Activated CD8-positive, alpha-beta memory T cell treated with anti-CD3 and anti-CD28 coated beads, Interleukin-2, amount 50 U/mL, for 48 hours (primary cell): ENCODE data around the gene PLEKHA5.
"Not testable (repeated sequence)": the region's sequence is repeated elsewhere in the genome, so short reads cannot be mapped to it uniquely, and the experiment has no call there.

ENCODE experiments used
- DNase-seq: peaks from one replicate; pipeline ENCODE4 v3.0.0-alpha.2; 2020

PLEKHA5 gene

GRCh38 chr12:19285793-19286448 lies 156.4 kb downstream of the PLEKHA5 start:
- no peak for DNase-seq

- DNase-seq = no peak
Observed at GRCh38 chr12:19287302-19287701, 157.8 kb downstream of the PLEKHA5 start.

- DNase-seq = no peak
Observed at GRCh38 chr12:19288161-19288560, 158.6 kb downstream of the PLEKHA5 start.

DNA sequence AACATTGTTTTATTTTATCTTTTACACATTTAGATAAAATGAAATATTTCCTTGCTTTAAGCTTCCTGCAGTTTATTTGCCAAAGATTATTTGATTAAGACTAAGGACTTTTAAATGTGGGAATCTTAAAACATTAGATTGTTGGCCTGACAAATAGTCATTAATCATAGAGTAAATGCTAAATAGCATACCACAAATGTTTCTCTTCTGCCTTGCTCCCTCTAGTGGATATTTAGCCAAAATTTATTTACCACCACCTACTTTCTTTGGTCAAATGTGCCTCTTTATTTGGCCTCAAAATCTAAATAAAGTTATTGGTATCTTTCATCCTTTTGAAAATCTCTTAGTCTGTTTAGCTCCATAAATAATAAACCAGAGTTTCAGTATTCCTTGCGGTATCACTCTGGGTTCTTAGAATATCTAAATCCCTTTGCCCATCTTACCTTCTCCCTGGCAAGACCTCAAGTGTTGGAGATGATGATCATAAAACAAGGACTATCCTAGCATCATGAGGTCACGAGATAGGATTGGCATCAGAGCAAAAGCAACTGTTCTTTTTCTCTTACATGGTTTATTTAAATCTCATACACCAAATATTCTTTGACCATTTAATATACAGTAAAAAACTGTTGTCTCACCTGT lies 159.2 kb downstream of the PLEKHA5 start:
- DNase-seq = no peak

- DNase-seq = no peak
Observed at GRCh38 chr12:19298836-19299605, 169.5 kb downstream of the PLEKHA5 start.

DNA sequence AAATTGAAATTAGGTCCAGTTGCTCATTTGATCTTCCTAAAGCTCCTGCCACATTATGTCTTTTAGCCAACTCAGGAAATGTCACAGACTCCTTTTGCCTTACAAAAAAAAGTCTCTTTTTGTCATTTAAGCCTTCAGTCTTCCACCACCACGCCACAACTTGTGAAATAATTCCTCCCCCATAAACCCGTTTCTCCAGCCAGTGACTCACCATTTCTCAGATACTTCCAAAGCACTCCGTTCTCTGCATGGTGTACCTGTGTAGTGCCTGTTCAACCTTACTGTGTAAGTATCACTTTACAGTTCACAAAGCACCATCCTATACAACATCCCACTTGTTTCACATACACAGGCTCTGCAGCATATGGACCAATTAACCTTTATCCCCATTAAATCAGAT lies 170.2 kb downstream of the PLEKHA5 start:
- no peak for DNase-seq

GRCh38 chr12:19301223-19301622 lies 171.7 kb downstream of the PLEKHA5 start:
- DNase-seq = no peak

GRCh38 chr12:19301688-19302087 lies 172.2 kb downstream of the PLEKHA5 start:
- no peak for DNase-seq

- no peak for DNase-seq
Observed at GRCh38 chr12:19302100-19302640, 172.6 kb downstream of the PLEKHA5 start.

- no peak for DNase-seq
Observed at GRCh38 chr12:19303496-19303895, 174.0 kb downstream of the PLEKHA5 start.

DNA sequence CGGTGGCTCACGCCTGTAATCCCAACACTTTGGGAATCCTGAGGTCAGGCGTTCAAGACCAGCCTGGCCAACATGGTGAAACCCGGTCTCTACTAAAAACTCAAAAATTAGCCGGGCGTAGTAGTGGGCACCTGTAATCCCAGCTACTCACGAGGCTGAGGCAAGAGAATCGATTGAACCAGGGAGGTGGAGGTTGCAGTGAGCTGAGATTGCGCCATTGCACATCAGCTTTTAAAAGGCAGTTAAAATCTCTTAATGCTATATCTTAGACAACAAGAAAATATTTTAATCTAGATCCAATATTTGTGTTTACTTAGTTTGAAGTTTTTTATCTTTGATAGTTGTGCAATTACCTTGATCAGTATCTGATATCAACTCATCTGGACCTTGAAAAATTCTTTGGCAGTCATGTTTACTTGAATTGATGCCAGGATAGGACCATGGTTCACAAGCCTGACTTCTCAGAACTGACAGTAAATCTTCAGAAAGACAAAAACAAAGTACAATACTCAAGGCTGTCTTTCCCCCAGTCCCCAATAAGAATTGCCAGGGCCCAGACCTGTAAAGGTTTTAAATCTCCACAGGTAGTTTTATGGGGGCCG lies 174.7 kb downstream of the PLEKHA5 start:
- DNase-seq = no peak

GRCh38 chr12:19305621-19306020 lies 176.1 kb downstream of the PLEKHA5 start:
- DNase-seq = not testable (repeated sequence)

DNA sequence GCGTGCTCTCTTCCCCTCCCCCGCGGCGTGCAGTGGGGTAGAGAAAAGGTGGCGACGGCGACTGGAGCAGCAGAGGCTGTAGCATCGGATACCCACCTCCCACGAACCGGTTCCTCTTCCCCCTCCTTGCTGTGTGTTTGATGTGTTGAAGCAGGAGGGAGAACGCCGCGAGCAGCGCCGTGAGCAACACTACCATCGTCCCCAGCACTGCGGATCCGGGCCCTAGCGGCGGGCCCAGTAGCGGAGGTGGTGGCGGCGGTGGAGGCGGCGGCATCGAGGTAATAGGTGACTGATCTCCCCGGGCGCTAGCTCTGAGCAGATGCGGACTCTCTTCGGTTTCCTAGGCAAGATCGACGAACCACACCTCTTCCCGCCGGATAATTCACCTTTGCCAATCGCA lies 176.8 kb downstream of the PLEKHA5 start:
- no peak for DNase-seq

- no peak for DNase-seq
Observed at GRCh38 chr12:19307451-19307850, 177.9 kb downstream of the PLEKHA5 start.

DNA sequence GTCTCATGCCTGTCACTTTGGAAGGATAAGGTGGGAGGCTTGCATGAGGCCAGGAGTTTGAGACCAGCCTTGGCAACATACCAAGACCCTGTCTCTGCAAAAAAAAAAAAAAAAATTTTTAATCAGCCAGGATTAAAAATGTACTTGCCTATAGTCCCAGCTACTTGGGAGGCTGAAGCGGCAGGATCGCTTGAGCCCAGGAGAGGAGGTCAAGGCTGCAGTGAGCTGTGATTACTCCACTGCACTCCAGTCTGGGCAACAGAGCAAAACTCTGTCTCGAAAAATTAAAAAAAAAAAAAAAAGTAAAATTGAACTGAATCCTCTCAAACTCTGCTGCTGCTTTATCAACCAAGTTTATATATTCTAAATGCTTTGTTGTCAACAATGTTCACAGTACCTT lies 181.6 kb downstream of the PLEKHA5 start:
- DNase-seq = no peak

GRCh38 chr12:19312637-19313036 lies 183.1 kb downstream of the PLEKHA5 start:
- no peak for DNase-seq

GRCh38 chr12:19316425-19316824 lies 186.9 kb downstream of the PLEKHA5 start:
- DNase-seq = no peak

DNA sequence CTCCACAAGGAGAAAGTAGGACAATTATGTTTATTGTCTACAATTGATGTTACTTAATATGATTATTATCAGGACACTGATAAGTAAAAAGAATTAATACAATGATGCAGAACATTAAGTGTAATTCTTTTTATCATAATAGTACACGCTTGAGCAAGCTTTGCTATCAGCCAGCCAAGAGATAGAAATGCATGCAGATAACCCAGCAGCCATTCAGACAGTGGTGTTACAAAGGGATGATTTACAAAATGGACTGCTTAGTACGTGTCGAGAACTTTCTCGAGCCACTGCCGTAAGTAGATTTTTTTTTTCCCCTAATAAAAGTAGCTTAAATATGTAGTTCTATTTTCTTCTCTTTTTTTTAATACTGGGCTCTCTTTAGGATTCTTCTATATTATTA lies 192.8 kb downstream of the PLEKHA5 start:
- no peak for DNase-seq

- DNase-seq = no peak
Observed at GRCh38 chr12:19323805-19324204, 194.3 kb downstream of the PLEKHA5 start.

DNA sequence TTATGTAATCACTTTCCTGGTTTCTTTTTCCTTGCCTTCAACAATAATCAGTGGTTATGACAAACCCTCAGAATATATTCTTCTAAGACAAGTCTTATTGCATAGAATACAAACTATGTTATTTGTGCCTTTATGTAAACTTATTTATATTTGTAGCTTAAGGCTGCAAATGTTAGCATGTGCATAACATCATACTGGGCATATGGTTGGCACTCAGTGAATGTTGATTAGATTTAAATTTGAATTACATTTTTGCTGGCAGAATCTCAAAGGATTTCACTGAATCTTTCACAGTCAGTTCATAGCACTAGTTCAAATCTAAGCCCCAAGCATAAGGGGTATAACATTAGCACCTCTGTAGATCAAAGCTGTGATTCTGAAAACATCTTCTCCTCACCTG lies 196.6 kb downstream of the PLEKHA5 start:
- DNase-seq = no peak

GRCh38 chr12:19332196-19332595 lies 202.7 kb downstream of the PLEKHA5 start:
- DNase-seq = no peak

DNA sequence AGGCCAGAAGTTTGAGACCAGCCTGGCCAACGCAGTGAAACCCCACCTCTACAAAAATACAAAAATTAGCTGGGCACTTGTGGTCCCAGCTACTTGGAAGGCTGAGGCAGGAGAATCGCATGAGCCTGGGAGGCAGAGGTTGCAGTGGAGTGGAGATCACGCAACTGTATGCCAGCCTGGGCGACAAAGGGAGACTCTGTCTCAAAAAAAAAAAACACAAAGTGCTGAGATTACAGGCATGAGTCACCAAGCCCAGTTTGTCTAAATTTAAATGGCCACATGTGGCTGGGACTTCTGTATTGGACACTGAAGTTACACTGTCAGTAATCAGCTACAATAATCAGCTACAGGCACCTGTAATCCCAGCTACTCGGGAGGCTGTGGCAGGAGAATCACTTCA lies 208.9 kb downstream of the PLEKHA5 start:
- no peak for DNase-seq

DNA sequence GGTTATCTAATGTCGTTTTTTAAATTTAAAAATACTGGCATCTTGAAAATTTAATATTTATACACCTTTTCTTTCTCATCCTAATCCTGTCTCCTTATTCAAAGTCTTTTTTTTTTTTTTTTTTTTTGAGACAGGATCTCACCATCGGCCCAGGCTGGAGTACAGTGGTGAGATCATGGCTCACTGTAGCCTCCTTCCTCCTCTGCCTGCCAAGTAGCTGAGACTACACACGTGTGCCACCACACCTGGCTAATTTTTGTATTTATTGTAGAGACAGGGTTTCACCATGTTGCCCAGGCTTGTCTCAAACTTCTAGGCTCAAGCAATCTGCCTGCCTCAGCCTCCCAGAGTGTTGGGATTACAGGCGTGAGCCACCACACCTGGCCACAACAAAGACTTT lies 221.3 kb downstream of the PLEKHA5 start:
- not testable (repeated sequence) for DNase-seq
